Skeletal muscle tissue (tissue), 4 donors: ENCODE results near the gene SLC37A1. TPM values are rescaled to one million over a fixed set of nuclear protein-coding genes. Genes with fewer than 3 reads are reported as not detected.

ENCODE experiments used
- H3K27ac ChIP-seq: one replicate; pipeline ENCODE4 v1.7.0; 2013; ENCODE audit warnings: mild to moderate bottlenecking, low read depth, low read length, inconsistent platforms
- H3K27me3 ChIP-seq, 3 donors: one replicate each; pipeline ENCODE4 v1.7.0; 2013; ENCODE audit warnings: low read length in 3 of 3; ENCODE audit not compliant: control insufficient read depth in 3 of 3, insufficient read depth in 3 of 3
- H3K36me3 ChIP-seq, 3 donors: one replicate each; pipeline ENCODE4 v1.7.0; 2013; ENCODE audit warnings: low read length in 3 of 3; ENCODE audit not compliant: control insufficient read depth in 3 of 3, insufficient read depth in 3 of 3
- H3K4me1 ChIP-seq, 3 donors: one replicate each; pipeline ENCODE4 v1.7.0; 2013; ENCODE audit warnings: low read length in 3 of 3, mild to moderate bottlenecking in 3 of 3; ENCODE audit not compliant: control insufficient read depth in 3 of 3, insufficient read depth in 3 of 3
- H3K4me3 ChIP-seq, 3 donors: one replicate each; pipeline ENCODE4 v1.7.0; 2013; ENCODE audit warnings: low read length in 3 of 3
- H3K9ac ChIP-seq, 3 donors: one replicate each; pipeline ENCODE4 v1.7.0; 2013; ENCODE audit warnings: low read length in 3 of 3, mild to moderate bottlenecking in 3 of 3, moderate library complexity in 2 of 3, low read depth in 1 of 3
- H3K9me3 ChIP-seq, 3 donors: one replicate each; pipeline ENCODE4 v1.7.0; 2013; ENCODE audit warnings: low read length in 3 of 3; ENCODE audit not compliant: control insufficient read depth in 3 of 3
- total RNA-seq: library from RNA; depleted of rRNA; stranded (reverse); fragments of >200 nt; gene quantifications from one replicate; pipeline ENCODE4 v1.2.3, GENCODE V29; 2014
- donor health status: Osteomylitis.

The SLC37A1 gene
- total RNA-seq, 1 donor from 2014 or later, result 2.1 TPM

DNA sequence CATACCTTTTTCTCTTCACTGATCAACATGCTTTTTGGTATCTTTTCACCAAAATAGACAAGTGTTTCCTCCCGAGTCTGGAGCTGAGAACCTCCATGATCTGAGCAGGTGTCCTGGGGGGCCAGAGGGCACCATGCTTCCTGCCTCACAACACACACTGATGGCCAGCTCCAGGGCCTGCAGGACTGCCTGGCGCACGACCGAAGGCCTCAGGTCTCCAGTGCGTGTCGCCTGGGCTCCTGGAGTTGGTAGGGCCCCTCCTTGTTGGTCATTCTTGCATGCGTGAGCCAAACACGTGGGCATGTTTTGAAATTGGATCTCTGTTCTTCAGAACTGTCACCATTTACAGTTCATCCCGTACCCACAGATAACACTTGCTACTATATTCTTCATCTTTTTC is 64.4 kb downstream of the SLC37A1 start:
- Histone ChIP-seq H3K4me1 (peaks cover 0 to 10% (median 0%) of the 10 kb centered on the region in 3 donors), H3K4me3 (no peak overlapping the region), H3K27ac (no peak overlapping the region), H3K9me3 (no peaks in the 10 kb centered on the region), H3K27me3 (no peaks in the 10 kb centered on the region), H3K9ac (no peak overlapping the region), H3K36me3 (peaks cover 13 to 33% (median 17%) of the 10 kb centered on the region in 3 donors)

DNA sequence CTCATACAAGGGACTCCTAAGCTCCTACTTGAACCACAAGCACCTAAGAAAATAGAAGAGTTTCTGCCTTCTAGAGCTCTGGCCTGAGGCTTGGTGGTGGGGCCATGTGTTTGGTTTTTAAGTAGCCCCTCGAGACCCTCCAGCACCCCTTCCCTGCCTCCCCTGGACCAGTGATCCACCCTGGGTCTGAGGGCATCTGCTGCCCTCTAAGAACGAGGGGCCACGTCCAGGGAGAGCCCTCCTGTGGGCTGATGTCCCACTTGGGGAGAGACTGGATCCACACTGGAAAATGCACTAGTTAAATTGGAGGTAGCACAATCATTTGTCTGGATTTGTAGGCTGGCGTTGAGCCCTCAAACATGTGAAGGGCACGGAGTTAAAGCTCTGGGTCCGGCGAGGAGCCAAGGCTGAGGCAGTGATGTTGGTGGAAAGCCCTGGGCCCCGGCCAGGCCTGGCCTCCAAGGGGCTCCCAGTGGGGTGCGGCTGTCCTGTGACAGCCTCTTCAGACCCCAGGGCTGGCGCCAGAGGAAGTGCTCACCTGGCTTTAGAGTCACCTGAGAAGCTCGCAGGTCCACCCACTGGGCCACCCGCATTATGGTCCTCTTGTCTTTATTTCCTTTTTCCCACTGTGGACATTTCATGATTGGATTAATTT is 65.2 kb downstream of the SLC37A1 start:
- Histone ChIP-seq H3K27me3 (no peaks in the 10 kb centered on the region), H3K9me3 (no peaks in the 10 kb centered on the region), H3K4me1 (peaks cover 0 to 10% (median 0%) of the 10 kb centered on the region in 3 donors), H3K4me3 (no peak overlapping the region), H3K9ac (peak overlapping the region in 1 of 3 donors; percentile 45), H3K36me3 (peaks cover 9 to 25% (median 12%) of the 10 kb centered on the region in 3 donors), H3K27ac (no peak overlapping the region)

DNA sequence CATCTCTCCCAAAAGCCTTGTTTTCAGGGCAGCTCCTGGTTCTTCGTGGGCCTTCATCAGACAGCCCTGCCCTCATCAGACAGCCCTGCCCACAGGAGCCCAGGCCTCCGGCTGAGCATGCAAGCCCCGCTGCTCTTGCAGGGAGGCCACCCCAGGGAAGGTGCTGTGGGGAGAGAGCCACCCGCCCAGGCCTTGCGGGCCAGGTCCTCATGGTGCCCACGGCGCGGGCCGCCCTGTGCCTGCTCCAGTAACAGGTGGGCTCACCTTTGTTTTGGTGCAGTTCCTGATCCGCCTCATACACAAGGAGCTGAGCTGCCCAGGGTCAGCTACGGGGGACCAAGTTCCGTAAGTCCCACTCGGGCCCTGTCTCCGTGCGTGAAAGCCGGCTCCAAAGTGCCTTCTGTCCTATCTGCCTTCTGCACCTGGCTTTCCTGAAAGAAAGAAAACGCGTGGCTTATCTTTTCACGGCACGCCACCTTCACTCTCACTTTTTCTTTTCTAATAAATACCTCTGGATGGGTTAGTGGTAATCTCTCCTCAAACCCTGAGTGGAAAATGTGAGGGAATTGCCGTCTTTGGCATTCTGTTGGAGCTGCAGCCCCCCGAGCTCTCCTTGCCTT is 65.9 kb downstream of the SLC37A1 start:
- H3K9ac ChIP-seq, result no peak overlapping the region
- no peak overlapping the region for H3K4me3 ChIP-seq
- no peaks in the 10 kb centered on the region for H3K27me3 ChIP-seq
- H3K4me1 ChIP-seq, result peaks cover 0 to 10% (median 0%) of the 10 kb centered on the region in 3 donors
- H3K9me3 ChIP-seq, result no peaks in the 10 kb centered on the region
- H3K27ac ChIP-seq, result no peak overlapping the region
- peaks cover 7 to 19% (median 11%) of the 10 kb centered on the region in 3 donors for H3K36me3 ChIP-seq

DNA sequence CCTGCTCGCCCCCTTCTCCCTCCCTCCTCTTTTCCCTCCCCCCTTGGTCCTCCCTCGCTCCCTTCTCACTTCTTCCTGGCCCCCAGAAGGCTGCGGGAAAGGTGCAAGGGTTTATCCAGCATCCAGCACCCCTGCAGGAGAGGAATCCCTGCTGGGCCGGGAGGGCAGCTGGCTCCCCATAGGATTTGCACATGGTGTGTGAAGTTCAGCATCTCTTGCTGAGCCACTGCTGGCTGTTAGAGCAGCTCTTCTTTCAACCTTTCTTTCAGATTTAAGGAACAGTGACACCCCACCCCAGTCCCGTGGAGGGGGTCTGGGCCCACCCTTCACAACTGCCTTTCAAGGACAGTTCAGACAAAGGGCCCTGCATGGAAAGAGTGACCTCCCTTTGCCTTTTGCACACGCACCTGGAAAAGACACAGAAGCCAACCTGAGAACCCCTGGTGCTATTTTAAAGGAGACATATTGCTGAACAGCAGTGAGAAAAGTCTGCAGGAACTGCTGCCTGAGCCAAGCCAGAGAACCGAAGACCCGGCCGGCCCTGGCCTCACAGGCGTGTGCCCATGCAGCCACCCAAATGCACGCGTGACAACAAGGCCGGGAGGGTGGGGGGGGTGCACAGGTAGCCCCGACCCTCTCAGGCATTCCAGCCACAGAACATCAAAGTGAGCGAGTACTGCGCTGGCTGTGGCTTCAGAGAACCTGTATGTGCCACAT is 66.6 kb downstream of the SLC37A1 start:
- H3K4me1 ChIP-seq, result peaks cover 0 to 10% (median 0%) of the 10 kb centered on the region in 3 donors
- H3K9me3 ChIP-seq, result no peaks in the 10 kb centered on the region
- H3K36me3 ChIP-seq, result peaks cover 2 to 13% (median 4%) of the 10 kb centered on the region in 3 donors
- no peak overlapping the region for H3K4me3 ChIP-seq
- no peaks in the 10 kb centered on the region for H3K27me3 ChIP-seq
- H3K9ac ChIP-seq, result no peak overlapping the region
- H3K27ac ChIP-seq, result no peak overlapping the region

DNA sequence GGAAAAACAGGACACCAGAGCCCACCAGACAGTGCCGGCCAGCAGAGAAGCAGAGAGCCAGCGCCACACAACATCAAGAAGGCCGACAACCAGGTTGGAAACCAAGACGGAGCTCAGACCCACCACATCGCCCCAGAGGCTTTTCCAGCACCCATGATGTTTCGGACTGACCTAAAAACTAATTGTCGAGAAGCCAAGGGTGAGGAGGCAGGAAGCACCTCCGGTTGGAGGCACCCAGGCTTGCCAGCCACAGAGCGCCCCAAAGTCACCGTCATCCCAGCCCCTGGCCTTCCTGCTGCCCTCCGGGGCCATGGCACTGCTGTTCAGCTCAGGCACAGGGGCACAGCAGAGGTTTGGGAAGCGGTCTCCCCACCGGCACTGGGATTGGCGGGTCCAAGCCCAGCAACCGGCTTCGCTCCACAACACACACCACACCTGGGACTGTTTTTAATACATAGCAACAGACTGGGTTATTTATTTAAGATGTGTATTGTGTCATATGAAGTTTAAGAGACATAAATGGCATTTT is 67.2 kb downstream of the SLC37A1 start:
- H3K36me3 ChIP-seq, result peaks cover 0 to 10% (median 3%) of the 10 kb centered on the region in 3 donors
- no peak overlapping the region for H3K9ac ChIP-seq
- no peak overlapping the region for H3K27ac ChIP-seq
- no peaks in the 10 kb centered on the region for H3K9me3 ChIP-seq
- H3K27me3 ChIP-seq, result no peaks in the 10 kb centered on the region
- H3K4me1 ChIP-seq, result peaks cover 0 to 10% (median 0%) of the 10 kb centered on the region in 3 donors
- H3K4me3 ChIP-seq, result no peak overlapping the region

DNA sequence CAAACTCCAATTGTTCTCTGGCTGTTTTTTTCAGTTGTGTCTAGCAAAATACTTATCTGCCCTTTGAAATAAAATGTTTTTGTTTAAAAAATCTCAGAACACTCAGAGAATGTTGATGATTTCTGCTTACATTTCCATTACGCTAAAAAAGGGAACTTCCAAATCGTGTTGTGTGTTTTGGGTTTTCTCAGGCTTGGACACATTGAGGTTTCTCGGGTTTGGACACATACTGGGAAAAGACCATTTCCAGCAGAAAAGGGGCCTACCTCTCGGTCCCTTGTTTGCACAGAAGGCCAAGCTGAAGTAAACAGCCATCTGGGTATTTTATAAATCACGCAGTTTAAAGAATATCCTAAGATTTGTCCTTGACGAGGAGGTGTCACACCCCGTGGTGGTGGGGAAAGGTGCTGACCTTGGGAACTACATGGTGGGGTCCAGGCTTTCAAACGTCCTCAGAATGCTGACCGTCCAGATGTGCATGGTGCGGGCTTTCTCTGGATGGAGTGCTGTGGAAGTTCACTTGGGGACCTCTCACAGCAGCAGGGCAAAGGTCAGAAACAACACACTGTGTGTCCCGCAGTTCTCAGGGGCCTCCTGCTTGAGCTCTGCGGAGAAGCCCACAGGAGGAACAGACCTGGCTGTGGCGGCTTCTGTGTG is 67.8 kb downstream of the SLC37A1 start:
- Histone ChIP-seq H3K27ac (no peak overlapping the region), H3K36me3 (peaks cover 0 to 6% (median 0%) of the 10 kb centered on the region in 3 donors), H3K27me3 (no peaks in the 10 kb centered on the region), H3K9me3 (no peaks in the 10 kb centered on the region), H3K4me3 (no peak overlapping the region), H3K4me1 (peaks cover 0 to 10% (median 0%) of the 10 kb centered on the region in 3 donors), H3K9ac (no peak overlapping the region)

DNA sequence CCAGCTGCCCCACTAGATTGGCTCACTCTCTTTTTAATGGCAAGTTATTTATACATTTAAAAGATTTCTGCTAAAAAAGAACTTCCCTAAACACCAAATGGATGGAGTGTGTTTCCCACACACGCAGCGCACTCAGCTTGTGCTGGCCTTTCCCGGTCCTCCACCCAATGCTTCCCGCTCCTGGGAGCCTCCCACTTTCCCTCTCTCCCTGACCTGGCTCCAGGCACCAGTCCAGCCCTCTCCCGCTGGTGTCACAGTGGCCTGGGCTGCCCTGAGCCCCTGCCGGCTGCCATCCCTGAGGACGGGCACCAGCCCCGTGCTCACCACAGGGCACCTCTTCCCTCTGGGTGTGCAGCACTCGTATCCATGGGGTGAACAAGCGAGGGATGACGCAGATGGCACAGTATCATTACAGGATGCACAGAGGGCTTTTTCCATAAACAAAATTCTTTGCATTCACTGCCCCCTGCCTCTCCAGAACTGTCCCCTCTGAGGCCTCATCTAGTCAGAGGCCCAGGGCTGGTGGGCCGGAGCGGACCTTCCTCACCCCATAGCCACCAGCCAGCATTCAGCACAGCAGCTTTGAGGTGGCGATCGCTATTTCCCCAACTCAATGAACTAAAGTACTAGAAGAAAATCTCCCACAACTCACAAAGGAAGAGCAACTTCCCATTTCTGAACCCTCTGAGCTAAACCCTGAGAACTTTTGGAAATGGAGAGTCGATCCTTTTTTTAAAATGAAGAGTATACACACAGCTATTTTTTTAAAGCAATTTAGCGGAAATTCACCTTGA is 68.5 kb downstream of the SLC37A1 start:
- peak overlapping the region in 1 of 3 donors; percentile 12 for H3K9ac ChIP-seq
- H3K4me1 ChIP-seq, result peaks cover 0 to 10% (median 0%) of the 10 kb centered on the region in 3 donors
- H3K27ac ChIP-seq, result no peak overlapping the region
- peaks cover 0 to 6% (median 0%) of the 10 kb centered on the region in 3 donors for H3K36me3 ChIP-seq
- no peaks in the 10 kb centered on the region for H3K27me3 ChIP-seq
- no peaks in the 10 kb centered on the region for H3K9me3 ChIP-seq
- no peak overlapping the region for H3K4me3 ChIP-seq

DNA sequence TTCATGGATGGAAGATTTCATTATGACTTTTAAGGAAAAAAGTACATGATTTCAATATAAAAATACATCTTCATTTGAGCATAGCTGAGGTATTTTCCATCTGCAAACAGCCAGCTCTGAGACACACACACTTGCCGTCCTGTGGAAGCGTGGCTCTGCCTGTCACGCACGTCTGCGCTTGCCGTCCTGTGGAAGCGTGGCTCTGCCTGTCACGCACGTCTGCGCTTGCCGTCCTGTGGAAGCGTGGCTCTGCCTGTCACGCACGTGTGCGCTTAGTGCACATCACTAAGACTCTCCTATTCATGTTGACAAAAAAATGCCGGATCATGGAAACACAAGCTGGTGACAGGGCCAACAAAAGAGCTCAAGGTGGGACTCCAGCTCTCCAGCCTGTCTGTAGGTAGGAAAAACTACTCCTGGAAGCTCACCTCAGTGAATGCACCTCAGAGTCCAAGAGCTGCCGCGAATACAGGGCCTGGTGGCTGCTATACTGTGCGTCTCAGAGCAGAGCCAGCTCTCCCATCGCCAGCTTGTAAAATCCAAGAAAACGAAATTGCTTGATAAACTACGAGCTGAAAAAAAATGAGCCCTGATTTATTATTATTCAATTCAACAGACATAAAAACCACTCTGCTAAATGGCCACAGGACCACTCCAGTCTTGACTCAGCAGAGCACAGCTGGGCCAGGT is 69.3 kb downstream of the SLC37A1 start:
- no peak overlapping the region for H3K4me3 ChIP-seq
- H3K27me3 ChIP-seq, result no peaks in the 10 kb centered on the region
- H3K36me3 ChIP-seq, result peaks cover 0 to 3% (median 0%) of the 10 kb centered on the region in 3 donors
- no peak overlapping the region for H3K9ac ChIP-seq
- H3K9me3 ChIP-seq, result no peaks in the 10 kb centered on the region
- peaks cover 0 to 10% (median 0%) of the 10 kb centered on the region in 3 donors for H3K4me1 ChIP-seq
- no peak overlapping the region for H3K27ac ChIP-seq
